Right forelimb (tissue), 1 donor: Measurements from ENCODE around the gene PTGDS.

Experiments used
- DNase-seq: peaks from one replicate; pipeline ENCODE4 v3.0.0-alpha.2; 2018

The PTGDS gene

DNA sequence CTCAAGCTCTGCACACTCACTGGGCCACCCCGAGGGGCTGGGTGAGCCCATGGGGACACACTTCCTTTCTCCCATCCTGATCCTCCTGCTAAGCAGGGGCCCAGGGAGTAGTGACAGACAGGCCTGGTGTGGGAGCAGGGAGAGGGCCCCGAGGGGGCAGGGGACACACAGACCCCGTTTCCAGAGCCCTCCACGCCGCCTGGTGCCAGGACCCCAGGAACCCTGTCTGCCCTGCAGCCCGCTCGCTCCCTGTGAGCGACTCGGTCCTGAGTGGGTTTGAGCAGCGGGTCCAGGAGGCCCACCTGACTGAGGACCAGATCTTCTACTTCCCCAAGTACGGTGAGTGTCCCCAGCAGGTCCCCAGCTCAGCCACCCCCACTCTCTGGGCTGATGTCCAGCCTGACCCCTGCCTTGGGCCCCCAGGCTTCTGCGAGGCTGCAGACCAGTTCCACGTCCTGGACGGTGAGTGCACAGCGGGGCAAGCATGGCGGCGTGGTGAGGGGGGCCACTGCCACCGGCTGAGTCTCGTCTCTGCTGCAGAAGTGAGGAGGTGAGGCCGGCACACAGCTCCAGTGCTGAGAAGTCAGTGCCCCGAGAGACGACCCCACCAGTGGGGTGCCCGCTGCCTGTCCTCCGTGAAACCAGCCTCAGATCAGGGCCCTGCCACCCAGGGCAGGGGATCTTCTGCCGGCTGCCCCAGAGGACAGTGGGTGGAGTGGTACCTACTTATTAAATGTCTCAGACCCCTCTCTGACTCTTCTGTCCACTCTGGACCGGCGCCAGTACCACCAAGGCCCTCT, 30.9 kb upstream of the PTGDS start:
- DNase-seq: no peak

DNA sequence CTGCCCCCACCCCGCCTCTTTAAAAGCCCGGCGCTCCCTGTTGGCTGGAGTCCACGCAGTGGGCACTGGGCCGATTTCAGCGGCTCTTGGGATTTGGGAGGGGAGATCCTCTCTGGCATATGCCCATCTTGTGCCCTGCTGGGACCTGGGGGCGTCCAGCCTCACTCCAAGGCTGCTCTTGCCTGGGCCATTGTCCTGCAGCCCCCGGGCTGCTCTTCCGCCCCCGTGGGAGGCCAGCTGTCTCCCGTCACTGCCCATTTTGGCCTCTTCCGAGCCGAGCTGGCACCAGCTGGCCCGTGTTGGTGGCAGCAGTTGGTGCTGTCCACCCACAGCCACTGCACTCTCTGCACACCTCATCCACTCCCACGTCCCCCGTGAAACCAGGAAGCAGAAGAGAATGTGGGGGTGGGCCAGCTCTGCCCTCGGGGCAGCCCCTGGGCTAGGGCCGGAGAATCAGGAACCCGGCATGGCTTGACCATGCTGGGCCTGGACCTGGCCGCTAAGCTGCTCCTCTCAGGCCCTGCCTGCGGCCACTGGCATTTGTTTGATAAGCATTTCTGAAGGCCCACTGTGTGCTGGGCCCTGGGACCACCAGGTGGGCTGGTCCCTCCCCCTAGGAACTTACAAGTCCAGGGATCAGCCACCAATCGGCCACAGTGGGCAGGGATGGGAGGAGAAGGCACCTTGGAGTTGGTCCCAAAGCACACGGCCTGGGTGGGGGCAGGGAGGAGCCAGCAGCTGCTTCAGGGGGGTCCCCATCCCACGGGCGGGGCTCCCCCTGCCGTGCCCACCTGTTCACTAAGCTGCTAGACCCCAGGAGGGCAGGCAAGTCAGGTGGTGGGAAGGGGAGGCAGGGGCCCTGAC, 30.0 kb upstream of the PTGDS start:
- no peak for DNase-seq

DNA sequence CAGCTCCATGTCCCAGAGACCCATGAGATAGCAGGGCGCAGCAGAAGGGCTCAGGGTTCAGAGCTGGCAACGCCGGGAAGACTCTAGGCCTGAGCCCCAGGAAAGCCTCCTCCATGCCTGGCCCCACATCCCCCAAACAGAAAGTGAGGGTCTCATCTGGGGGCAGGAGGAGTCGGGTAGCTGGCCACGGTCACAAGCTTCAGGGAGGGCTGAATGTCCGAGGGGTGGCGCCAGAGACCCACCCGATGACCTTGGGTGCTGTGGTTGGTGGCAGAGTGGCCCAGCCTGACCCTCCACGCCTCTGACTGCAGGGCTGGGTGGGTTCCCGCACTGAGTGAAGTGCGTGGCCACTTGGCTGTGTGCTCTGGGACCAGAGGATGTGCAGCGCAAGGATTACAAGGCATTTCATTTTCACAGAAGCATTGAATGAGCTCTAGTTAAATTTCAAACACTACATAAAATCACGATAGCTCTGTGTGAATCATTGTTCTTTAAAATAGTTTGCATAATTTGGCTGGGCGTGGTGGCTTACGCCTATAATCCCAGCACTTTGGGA, 29.3 kb upstream of the PTGDS start:
- DNase-seq: no peak

- DNase-seq: no peak
These were observed 28.0 kb upstream of the PTGDS start for GRCh38 chr9:136949239-136949816.

- DNase-seq: peak; percentile 92
These were observed 27.3 kb upstream of the PTGDS start for GRCh38 chr9:136949817-136950655.

- no peak for DNase-seq
These were observed 26.5 kb upstream of the PTGDS start for GRCh38 chr9:136950656-136951276.

DNA sequence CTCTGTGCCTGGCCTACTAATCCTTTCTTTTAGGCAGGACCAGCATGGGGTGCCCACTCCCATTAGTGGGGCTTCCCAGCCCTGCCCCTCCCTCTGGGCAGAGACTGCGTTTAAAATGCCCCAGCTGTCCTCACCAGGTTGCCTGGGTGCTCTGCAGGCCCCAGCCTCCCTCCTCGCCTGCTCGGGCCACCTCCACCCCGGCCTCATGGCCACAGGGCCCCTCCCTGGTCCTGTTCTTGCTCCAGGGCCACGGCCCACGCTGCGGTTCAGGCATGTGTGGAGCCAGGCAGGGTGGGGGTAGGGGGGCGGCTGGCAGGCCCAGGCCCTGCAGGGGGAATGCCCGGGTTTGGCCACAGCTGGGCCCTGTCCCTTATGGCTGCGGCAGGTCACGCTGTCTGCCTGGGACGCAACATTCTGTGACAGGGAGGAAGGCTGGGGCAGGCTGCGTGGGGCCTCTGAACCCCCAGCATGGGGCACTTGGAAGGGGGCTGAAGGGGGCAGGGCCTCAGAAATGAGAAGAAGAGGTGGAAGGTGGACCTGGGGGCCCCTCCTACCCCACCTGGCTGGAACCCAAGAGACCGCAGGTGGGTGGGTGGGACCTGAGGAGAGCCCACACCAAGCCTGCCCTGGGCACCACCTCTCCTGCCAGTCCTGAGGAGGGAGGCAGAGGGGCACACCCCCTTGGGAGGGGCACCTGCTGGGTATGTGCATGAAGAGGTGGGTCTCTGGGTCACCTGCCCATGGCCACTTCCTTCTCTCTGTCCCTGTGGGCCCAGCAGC, 25.6 kb upstream of the PTGDS start, which contains the start of gene LCN12:
LCN12 (plus strand) TSS at position 733 of the 780 bp plus-strand sequence. CDS start 55 bp downstream, outside the sequence.
- DNase-seq: no peak

DNA sequence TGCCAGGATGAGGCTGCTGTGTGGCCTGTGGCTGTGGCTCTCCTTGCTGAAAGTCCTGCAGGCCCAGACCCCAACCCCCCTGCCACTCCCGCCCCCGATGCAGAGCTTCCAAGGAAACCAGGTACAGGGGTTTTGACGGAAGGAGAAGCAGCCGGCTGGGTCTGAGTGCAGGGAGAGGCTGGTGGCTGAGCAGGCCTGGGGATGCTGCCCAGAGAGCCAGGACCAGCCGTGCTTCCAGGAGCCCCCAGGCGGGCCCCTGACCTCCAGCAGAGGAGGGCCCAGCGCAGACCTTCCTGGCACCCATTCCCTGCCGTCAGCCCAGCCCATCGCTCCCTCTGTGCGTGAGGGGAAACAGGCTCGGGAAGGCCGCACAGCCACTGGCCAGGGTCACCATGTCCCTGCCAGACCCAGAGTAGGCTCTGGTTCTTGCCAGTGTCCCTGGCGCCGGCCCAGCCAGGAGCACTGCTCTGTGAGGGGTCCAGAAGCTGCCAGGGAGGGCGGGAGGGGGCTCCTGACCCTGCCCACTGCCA, 24.9 kb upstream of the PTGDS start:
- no peak for DNase-seq

GRCh38 chr9:136952876-136953770, 24.2 kb upstream of the PTGDS start:
- no peak for DNase-seq

- DNase-seq: no peak
These were observed 23.5 kb upstream of the PTGDS start for GRCh38 chr9:136953771-136954269.

GRCh38 chr9:136954270-136955083, 22.8 kb upstream of the PTGDS start:
- DNase-seq: no peak

DNA sequence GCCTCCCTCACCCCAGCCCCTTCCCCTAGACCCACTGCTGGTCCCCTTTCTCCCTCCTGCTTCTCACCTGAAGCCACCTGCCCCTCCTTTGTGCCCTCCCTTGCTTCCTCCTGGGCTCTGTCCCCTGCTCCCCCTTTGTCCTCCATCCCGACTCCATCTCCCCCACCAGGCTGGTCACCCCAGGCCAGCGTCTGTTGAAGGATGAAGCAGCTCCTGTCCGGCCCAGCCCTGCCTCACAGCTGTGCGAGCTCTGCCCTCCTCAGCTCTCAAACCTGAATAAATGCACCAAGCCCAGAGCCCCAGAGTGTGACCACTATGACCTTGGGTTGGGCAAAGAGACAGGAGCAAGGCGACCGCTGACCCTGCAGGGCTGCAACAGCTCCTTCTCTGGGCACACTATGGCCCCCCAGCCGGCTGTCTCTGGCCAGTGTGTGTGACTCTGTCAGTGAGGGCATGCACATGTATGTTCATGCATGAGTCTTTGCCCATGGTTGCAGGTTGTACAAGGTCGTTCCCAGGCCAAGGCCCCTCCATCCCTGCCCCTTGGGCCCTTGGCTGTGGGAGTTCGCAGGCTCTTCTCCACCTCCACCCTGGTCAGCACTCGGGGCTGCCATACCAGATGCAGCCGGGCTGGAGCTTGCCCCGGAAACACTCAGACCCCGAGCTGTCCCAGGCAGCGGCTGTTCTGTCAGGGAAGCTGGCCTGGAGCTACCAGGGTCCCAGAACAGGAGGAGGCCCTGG, 21.9 kb upstream of the PTGDS start:
- DNase-seq: no peak

DNA sequence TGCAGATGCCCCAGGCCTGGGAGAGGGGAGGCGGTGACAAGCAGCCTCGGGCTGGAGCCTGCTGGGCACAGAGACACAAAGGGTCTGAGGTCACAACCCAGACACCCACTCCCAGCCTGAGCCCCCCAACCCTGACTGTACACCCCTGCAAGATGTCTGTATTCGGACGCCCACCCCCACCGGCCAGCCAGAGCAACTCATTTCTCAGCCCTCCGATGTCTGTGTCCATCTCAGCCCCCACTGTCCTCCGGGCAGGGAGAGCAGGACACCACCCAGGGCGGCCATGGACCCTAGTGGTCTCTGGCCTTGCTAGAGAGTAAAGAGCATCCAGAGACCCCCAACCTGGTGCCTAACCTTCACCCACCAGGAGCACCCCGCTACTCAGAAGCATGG, 21.4 kb upstream of the PTGDS start:
- no peak for DNase-seq

DNA sequence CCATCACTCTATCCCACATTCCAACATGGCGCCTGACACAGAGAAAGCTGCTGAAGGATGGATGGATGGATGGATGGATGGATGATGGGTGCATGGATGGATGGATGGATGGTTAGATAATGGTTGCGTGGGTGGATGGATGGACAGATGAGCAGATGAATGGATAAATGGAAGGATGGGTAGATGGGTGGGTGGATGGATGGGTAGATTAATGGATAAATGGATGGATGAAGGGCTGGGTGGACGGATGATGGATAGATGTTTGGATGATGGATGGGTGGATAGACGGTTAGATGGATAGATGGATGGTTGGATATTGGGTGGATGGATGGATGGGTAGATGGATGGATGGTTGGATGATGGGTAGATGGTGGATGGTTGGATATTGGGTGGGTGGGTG, 20.7 kb upstream of the PTGDS start:
- DNase-seq: no peak

DNA sequence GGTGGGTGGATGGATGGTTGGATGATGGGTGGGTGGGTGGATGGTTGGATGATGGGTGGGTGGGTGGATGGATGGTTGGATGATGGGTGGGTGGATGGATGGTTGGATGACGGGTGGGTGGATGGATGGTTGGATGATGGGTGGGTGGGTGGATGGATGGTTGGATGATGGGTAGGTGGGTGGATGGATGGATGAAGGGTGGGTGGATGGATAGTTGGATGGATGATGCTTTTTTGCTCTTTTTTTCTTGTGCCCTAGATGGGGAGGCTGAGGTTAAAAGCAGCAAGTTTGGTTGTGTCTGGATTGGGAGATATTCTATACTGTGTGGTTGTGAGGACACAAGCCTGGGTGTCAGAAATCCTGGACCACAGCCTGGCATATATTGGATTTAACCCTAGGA, 19.8 kb upstream of the PTGDS start:
- DNase-seq: no peak

GRCh38 chr9:136957901-136958300, 19.4 kb upstream of the PTGDS start:
- no peak for DNase-seq

GRCh38 chr9:136958473-136958872, 18.8 kb upstream of the PTGDS start:
- no peak for DNase-seq
